ENCODE measurements around the gene TNIK. TPM values are rescaled to one million over a fixed set of nuclear protein-coding genes. Genes with fewer than 3 reads are reported as not detected.

The TNIK gene
- polyA plus RNA-seq, 1 of the 3 experiments (the other 2 are of a cell fraction) = 19.4 TPM

DNA sequence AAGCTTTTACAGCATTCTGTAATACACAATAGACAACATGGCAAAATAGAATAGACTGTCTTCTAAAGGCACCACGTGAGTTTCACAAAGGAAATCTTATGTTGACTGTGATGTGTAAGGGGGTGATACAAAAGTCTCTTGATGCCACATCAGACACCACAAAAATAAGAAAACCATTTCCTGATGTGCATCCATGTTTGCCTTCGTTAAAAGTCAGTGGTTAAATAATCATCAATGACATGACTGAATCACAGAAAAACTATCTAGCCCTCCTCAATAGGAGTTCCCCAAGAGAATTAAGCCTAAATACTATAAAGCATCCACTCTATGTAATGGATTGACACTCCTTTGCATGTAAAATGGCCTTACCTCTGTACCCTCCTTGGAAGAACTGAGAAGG, 235.0 kb downstream of the TNIK start:
- H3K9me2 ChIP-seq = no peaks in the 10 kb centered on the region
- H3F3A ChIP-seq (replicated peaks; ENCODE audit: insufficient read depth) = peaks cover 4% of the 10 kb centered on the region
- H3K4me3 ChIP-seq (ENCODE audit: low read depth in 2 of 2, low read length in 1 of 2) = no peak overlapping the region
- POLR2A ChIA-PET = no interaction called here
- peaks cover 7 to 23% of the 10 kb centered on the region in 2 experiments for H3K36me3 ChIP-seq (replicated peaks in 1 of 2; ENCODE audit: control insufficient read depth in 1 of 2, insufficient read depth in 2 of 2, low read length in 1 of 2)
- H3K4me1 ChIP-seq (ENCODE audit: control insufficient read depth in 1 of 2, insufficient read depth in 2 of 2, low read depth in 1 of 2, low read length in 1 of 2) = no peaks in the 10 kb centered on the region
- H2AFZ ChIP-seq (ENCODE audit: low read depth) = no peak overlapping the region
- CTCF ChIA-PET = no interaction called here
- WGBS (ENCODE audit: low lambda C conversion rate) = 87% methylated on average over 2 of the region's 2 CpGs
- H3K4me2 ChIP-seq = no peak overlapping the region
- H3K9ac ChIP-seq = no peak overlapping the region
- H3K27me3 ChIP-seq (ENCODE audit: insufficient read depth) = no peaks in the 10 kb centered on the region
- DNase-seq = no peak
- no peaks in the 10 kb centered on the region for H3K9me3 ChIP-seq
- no peak overlapping the region for H3K27ac ChIP-seq (ENCODE audit: low read depth in 2 of 2, low read length in 1 of 2)
- no peaks in the 10 kb centered on the region for H3K79me2 ChIP-seq (ENCODE audit: insufficient read depth)
- no peak for TF ChIP-seq SIN3A (IDR thresholded peaks at IDR 0.05; ENCODE audit: borderline replicate concordance, low read depth, low read length)
- no peak for TF ChIP-seq POLR2AphosphoS5 (IDR thresholded peaks at IDR 0.05; ENCODE audit: low read depth, low read length)
- TF ChIP-seq YY1 (IDR thresholded peaks at IDR 0.05; ENCODE audit: low read depth) = no peak
- TF ChIP-seq, protein P1, sequence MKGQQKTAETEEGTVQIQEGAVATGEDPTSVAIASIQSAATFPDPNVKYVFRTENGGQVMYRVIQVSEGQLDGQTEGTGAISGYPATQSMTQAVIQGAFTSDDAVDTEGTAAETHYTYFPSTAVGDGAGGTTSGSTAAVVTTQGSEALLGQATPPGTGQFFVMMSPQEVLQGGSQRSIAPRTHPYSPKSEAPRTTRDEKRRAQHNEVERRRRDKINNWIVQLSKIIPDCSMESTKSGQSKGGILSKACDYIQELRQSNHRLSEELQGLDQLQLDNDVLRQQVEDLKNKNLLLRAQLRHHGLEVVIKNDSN (IDR thresholded peaks at IDR 0.05; ENCODE audit: borderline replicate concordance, low read depth) = no peak
- TF ChIP-seq TAF1 (IDR thresholded peaks at IDR 0.05; ENCODE audit: borderline replicate concordance, low read depth, low read length) = no peak
- TF ChIP-seq RXRA (IDR thresholded peaks at IDR 0.05; ENCODE audit: borderline replicate concordance, low read depth) = no peak
- no peak for TF ChIP-seq EP300 (IDR thresholded peaks at IDR 0.05; ENCODE audit: borderline replicate concordance in 1 of 2, low read depth in 1 of 2, low read length in 1 of 2)
- no peak for TF ChIP-seq ELF1 (IDR thresholded peaks at IDR 0.05)
- no peak for TF ChIP-seq RCOR1 (IDR thresholded peaks at IDR 0.05; ENCODE audit: low read length)
- no peak for TF ChIP-seq NFIC (IDR thresholded peaks at IDR 0.05; ENCODE audit: borderline replicate concordance)
- TF ChIP-seq GABPA (IDR thresholded peaks at IDR 0.05; ENCODE audit: low read depth) = no peak
- TF ChIP-seq, protein P2, sequence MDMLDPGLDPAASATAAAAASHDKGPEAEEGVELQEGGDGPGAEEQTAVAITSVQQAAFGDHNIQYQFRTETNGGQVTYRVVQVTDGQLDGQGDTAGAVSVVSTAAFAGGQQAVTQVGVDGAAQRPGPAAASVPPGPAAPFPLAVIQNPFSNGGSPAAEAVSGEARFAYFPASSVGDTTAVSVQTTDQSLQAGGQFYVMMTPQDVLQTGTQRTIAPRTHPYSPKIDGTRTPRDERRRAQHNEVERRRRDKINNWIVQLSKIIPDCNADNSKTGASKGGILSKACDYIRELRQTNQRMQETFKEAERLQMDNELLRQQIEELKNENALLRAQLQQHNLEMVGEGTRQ (IDR thresholded peaks at IDR 0.05; ENCODE audit: borderline replicate concordance, low read depth, low read length) = no peak
- TF ChIP-seq, protein P3, sequence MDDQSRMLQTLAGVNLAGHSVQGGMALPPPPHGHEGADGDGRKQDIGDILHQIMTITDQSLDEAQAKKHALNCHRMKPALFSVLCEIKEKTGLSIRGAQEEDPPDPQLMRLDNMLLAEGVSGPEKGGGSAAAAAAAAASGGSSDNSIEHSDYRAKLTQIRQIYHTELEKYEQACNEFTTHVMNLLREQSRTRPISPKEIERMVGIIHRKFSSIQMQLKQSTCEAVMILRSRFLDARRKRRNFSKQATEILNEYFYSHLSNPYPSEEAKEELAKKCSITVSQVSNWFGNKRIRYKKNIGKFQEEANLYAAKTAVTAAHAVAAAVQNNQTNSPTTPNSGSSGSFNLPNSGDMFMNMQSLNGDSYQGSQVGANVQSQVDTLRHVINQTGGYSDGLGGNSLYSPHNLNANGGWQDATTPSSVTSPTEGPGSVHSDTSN (IDR thresholded peaks at IDR 0.05) = no peak
- TF ChIP-seq, protein P4, sequence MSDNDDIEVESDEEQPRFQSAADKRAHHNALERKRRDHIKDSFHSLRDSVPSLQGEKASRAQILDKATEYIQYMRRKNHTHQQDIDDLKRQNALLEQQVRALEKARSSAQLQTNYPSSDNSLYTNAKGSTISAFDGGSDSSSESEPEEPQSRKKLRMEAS (IDR thresholded peaks at IDR 0.05; ENCODE audit: low read depth) = no peak
- TF ChIP-seq FOXM1 (IDR thresholded peaks at IDR 0.05; ENCODE audit: low read depth) = no peak
- no peak for TF ChIP-seq GATA2 (CRISPR knock-in tag; IDR thresholded peaks at IDR 0.05)
- H4K20me1 ChIP-seq (ENCODE audit: insufficient read depth) = no peaks in the 10 kb centered on the region

DNA sequence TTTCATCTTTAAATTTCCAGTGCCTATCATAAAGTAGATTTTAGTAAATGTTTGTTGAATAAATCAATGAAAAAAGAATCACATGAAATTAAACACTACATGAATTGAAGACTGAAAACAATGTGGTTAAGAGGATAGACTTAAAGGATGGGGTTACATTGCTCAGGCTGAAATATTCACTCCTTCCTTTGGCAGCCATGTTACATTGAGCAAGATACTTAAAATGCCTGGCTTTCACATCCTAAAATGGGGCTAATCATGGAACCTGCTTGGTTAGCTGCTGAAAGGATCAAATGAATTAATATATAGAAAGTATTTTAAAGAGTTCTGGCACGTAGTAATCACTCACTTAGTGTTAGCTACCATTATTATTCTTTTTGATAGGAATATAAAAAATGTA, 236.8 kb downstream of the TNIK start:
- peaks cover 7 to 23% of the 10 kb centered on the region in 2 experiments for H3K36me3 ChIP-seq (replicated peaks in 1 of 2; ENCODE audit: control insufficient read depth in 1 of 2, insufficient read depth in 2 of 2, low read length in 1 of 2)
- H3K9ac ChIP-seq = no peak overlapping the region
- no peaks in the 10 kb centered on the region for H3K27me3 ChIP-seq (ENCODE audit: insufficient read depth)
- ChIA-PET POLR2A (no interaction called here), CTCF (interaction anchor here (0.6 kb wide), 1 partner anchor 52 kb away, joined by 3 read pairs; no protein-coding TSS in a partner anchor)
- H3K4me1 ChIP-seq (ENCODE audit: control insufficient read depth in 1 of 2, insufficient read depth in 2 of 2, low read depth in 1 of 2, low read length in 1 of 2) = no peaks in the 10 kb centered on the region
- no peaks in the 10 kb centered on the region for H4K20me1 ChIP-seq (ENCODE audit: insufficient read depth)
- H3K9me3 ChIP-seq = no peaks in the 10 kb centered on the region
- no peak for DNase-seq
- 93% methylated on average over 1 of the region's 1 CpG for WGBS (ENCODE audit: low lambda C conversion rate)
- H3K27ac ChIP-seq (ENCODE audit: low read depth in 2 of 2, low read length in 1 of 2) = no peak overlapping the region
- no peaks in the 10 kb centered on the region for H3F3A ChIP-seq (replicated peaks; ENCODE audit: insufficient read depth)
- H3K9me2 ChIP-seq = no peaks in the 10 kb centered on the region
- no peak overlapping the region for H3K4me2 ChIP-seq
- H3K4me3 ChIP-seq (ENCODE audit: low read depth in 2 of 2, low read length in 1 of 2) = no peak overlapping the region
- H2AFZ ChIP-seq (ENCODE audit: low read depth) = no peak overlapping the region
- H3K79me2 ChIP-seq (ENCODE audit: insufficient read depth) = no peaks in the 10 kb centered on the region
- TF ChIP-seq, protein P5, sequence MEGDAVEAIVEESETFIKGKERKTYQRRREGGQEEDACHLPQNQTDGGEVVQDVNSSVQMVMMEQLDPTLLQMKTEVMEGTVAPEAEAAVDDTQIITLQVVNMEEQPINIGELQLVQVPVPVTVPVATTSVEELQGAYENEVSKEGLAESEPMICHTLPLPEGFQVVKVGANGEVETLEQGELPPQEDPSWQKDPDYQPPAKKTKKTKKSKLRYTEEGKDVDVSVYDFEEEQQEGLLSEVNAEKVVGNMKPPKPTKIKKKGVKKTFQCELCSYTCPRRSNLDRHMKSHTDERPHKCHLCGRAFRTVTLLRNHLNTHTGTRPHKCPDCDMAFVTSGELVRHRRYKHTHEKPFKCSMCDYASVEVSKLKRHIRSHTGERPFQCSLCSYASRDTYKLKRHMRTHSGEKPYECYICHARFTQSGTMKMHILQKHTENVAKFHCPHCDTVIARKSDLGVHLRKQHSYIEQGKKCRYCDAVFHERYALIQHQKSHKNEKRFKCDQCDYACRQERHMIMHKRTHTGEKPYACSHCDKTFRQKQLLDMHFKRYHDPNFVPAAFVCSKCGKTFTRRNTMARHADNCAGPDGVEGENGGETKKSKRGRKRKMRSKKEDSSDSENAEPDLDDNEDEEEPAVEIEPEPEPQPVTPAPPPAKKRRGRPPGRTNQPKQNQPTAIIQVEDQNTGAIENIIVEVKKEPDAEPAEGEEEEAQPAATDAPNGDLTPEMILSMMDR (IDR thresholded peaks at IDR 0.05) = no peak
- TF ChIP-seq NRF1 (IDR thresholded peaks at IDR 0.05; ENCODE audit: low read depth, low read length) (no peak), SIN3A (IDR thresholded peaks at IDR 0.05; ENCODE audit: borderline replicate concordance, low read depth, low read length) (no peak), SMC3 (IDR thresholded peaks at IDR 0.05; ENCODE audit: low read depth, low read length) (no peak)
- TF ChIP-seq, protein P1 (IDR thresholded peaks at IDR 0.05; ENCODE audit: borderline replicate concordance, low read depth) = no peak
- TF ChIP-seq, protein P6, sequence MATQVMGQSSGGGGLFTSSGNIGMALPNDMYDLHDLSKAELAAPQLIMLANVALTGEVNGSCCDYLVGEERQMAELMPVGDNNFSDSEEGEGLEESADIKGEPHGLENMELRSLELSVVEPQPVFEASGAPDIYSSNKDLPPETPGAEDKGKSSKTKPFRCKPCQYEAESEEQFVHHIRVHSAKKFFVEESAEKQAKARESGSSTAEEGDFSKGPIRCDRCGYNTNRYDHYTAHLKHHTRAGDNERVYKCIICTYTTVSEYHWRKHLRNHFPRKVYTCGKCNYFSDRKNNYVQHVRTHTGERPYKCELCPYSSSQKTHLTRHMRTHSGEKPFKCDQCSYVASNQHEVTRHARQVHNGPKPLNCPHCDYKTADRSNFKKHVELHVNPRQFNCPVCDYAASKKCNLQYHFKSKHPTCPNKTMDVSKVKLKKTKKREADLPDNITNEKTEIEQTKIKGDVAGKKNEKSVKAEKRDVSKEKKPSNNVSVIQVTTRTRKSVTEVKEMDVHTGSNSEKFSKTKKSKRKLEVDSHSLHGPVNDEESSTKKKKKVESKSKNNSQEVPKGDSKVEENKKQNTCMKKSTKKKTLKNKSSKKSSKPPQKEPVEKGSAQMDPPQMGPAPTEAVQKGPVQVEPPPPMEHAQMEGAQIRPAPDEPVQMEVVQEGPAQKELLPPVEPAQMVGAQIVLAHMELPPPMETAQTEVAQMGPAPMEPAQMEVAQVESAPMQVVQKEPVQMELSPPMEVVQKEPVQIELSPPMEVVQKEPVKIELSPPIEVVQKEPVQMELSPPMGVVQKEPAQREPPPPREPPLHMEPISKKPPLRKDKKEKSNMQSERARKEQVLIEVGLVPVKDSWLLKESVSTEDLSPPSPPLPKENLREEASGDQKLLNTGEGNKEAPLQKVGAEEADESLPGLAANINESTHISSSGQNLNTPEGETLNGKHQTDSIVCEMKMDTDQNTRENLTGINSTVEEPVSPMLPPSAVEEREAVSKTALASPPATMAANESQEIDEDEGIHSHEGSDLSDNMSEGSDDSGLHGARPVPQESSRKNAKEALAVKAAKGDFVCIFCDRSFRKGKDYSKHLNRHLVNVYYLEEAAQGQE (IDR thresholded peaks at IDR 0.05; ENCODE audit: low read depth, low read length) = no peak
